CD4-positive, alpha-beta T cell treated with Interferon alpha-2 for 1 hour (primary cell): ENCODE results near the gene EYA4.

Experiments
- DNase-seq, 2 donors: peaks; one replicate each; pipeline ENCODE4 v3.0.0-alpha.2; 2020 to 2022

Gene EYA4

DNA sequence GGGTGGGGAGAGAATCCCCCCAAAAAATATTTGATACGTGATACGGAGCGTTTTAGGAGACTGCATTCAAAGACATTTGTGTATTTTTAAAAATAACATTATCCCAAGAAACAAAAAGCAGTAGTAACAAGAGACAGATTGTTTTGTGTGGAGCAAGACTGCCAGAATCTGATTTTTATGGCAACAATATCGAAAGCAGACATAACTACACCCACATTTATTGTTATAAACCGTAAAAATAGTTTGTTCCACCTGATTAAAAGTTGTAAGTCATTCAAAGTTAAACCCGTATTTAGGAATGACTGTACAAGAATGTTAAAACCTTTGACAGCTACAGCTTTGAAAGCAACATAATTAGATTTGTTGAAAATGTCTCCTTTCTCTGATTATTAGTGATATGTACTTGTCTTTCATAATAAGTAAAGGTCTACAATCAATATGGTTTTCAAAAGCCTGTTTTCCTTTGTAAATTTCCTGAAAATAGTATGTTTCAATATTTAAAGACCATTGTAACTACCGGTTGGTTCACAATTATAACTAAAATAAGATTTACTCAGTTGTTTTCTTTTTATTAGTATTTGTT is 2.7 kb downstream of the EYA4 start:
- DNase-seq, result no peak

DNA sequence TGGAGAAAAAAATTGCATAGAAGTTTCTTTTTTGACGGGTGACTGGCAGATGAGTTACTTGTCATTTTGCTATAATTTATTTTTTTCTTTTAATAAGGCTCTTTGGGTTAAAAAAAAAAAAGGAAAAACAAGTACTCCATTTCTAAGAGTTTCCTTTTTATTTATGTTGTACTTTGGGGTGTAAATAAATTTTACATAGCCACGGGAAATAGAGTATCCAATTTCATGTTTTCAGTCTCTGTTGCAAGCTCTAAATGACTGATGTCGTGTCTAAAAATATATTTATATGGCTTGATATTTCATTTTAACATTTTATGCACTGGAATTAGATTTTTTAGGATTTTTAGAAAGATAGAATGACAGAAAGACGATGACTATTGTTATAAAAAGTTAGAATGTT is 3.4 kb downstream of the EYA4 start:
- DNase-seq, result no peak

DNA sequence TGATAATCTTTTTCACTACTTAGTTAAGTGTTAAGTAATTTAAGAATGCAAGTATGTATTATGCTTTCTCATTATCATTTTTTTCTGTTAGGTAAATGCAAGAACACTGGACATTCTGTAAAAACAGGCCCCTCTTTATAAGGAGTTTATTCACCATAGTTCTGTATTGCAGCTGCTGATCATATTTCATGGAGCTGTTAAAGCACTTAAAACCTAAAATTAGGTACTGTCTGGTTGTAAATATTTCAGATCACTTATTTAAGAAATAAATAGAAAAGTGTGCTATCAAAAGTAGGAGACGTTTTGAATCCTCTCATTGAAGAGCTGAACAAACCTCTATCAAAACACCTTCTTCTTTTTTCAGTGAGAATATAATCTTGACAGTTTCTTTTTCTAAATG is 3.9 kb downstream of the EYA4 start:
- no peak for DNase-seq

DNA sequence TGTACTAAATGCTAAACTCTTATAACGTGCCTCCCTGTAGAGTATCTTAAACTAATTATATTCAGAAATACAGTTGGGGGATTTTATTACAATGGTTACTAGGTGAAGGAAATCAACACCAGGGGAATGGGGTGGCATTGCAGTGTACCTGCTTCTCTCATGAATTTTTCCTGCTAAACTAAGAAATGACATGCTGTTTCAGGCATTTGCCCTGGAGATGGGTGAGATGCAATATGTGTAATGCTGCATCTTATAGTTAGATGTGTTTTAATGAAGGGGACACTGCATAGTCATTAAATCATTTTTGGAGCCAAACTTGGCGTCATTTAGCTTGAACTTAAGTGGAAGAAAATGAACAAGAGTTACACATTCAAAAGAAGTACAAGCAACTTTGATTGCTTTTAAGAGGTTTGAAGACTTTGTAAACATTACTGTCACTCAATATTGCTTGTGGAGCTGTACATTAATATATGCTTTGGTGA is 4.3 kb downstream of the EYA4 start:
- DNase-seq, result no peak

DNA sequence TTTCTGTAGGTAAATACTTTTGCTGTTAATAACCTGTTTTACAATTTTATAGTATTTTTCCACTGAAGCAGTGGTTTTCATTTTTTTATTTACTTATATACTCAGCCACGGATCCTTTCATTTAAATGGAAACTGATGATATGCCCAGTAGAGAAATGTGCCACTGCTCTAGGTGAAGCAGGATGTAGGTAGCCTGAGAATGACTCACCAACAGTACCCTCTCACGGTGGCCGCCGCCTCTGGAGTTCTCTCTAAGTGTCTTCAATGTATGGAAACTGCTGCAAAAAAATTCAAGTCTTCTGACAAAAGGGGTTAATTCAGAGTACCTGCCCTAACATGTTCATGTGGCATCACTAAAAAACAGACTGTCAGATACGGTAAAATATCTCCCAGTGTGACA is 6.4 kb downstream of the EYA4 start:
- DNase-seq, result no peak

DNA sequence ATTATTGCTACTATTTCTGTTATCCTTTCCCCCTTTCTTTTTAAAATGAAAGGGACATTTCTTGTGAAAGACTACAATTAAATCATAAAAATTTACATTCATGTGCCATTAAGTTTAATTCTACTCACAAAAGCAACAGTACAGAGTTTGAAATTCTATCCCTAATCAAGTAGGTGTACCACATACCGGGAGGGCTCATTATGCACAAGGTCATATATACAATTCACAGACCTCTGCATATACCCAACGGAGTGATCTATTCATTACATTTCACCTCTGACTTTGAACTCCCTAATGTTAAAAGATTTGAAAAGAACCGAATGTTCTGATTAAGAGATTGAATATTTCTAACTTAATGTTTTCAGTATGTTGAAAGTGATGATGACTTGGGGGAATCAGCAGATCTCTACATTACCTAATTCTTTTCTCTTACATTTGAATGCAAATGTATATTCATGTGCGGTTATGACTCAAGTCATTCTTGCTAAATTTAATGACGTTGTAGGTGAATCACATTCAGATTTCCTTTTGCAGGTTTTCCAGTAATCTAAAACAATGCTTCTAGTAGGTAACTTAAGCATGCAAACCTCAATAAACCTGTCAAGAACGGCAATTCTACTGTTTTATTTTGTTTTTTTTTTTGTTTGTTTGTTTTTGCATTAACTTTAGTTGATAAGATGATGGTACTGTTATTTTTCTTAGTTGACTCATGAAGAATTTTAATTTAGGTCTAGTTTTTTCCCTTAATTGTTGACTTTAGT is 7.3 kb downstream of the EYA4 start:
- DNase-seq, result no peak

DNA sequence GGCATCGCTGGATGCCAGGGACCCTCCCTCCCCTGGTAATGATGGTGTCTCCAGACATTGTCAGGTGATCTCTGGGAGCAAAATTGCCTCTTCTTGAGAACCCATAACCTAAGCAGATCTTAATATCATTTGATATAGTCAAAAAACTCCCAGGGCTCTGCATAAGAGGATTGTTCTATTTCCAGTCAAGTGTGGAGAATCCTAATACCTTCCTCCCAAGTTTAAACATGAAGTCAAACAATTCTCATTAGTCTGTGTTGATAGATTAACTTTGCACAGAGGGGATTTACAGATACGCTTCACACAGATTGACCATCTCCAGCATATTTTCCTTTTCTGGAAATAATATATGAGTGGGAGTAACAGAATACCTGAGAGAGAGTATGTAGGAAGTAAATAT is 10.5 kb downstream of the EYA4 start:
- DNase-seq, result no peak

DNA sequence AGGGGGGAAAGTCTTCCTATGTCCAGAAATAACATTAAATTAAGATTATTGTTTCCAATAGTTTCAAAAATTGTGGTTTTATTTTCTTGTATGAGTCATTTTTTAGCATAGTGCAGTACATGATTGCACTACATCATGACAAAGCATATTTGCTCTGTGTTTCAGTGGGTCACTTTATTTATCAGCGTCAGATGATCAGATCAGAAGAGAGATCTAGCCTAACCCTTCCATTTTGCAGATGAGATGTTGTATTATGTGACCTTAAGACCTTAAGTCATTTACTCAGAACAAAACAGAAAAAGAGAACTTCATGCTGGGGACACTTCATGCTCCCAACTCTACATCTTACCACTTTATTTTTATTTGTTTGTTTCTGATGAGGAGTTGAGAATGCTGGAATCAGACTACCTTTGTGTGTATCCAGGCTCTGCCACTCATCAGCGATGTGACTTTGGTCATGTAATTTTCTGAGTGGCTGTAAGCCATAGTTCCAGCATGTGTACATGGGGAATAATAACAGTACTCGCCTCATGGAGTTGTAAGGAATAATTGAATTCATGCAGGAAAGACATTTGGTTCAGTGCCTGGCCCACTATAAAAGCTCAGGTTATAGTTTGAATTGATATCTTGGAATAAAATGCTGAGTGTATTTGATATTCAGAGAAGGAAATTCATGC is 13.5 kb downstream of the EYA4 start:
- no peak for DNase-seq

DNA sequence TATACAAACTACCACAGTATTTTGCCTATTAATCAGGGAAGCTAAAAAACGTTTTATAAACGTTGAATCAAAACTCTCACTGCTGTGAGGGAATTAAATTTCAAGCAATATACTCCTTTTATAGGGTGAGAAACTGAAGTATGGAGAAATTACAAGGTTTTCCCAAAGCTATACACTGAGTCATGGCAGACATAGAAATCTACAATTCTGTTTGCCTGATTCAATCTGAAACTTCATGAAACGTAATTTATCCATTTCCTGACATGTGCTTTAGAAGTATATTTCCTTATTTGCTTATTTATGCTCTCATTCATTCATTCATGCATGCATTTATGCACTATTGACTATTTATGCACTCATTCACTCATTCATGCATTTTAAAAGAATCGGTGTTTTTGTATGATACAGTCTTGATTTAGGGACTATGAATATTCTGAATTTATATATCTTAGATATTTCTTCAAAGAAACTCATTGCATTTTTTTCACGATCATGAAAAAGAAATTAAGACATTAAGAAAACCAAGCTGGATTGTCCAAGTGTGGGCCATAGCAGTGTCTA is 16.5 kb downstream of the EYA4 start:
- no peak for DNase-seq

DNA sequence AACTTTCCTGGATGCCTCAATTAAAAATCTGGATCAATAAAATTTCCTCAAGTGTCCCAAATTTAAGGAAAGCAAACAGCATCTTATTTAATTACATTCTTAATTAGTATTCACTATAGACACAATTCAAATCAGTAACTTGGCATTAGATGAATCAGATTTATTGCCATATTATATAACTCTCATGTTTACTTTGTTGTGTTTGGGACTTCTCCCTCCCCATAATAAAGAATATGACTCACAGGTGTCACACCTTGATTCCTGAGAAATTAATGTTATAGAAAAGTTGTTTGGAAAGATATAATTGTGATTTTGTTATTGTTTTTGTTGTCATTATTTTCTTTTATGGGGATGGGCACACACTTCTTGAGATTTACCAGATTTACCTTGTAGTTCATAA is 18.4 kb downstream of the EYA4 start:
- DNase-seq, result no peak

DNA sequence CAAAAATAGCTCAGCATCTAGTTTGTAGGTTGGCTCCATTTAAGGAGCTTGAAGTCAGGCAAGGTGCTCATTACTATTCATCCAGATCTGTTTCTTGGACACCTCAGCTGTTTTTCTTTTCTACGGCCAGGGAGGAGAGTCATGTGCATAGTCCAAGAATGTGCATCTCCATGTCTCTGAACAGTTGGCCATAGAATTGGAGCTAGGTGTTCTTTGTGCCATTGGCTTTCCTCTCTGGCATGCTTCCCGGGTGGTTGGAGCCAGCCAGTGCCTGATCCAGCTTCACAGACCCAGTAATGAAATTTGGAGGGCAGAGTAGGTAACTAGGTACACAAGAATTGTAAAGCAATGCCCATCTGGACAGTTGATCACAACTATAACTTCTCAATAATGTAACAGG is 21.6 kb downstream of the EYA4 start:
- DNase-seq, result no peak

DNA sequence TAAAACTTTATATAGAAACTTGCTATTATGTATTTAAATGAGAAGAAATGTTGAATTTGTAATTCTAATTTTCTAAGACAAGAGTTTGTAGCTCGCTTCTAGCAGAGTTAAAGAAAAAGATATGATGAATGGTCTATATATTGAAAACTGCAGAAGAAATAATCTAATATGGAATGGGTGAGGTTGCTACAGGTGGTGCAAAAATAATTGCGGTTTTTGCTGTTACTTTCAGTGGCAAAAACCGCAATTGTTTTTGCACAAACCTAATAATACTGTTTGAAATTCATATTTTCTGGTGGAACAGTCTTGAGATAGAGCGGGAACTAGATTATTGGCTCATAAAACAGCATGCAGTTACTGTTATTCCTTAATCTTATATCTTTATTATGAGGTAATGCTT is 23.9 kb downstream of the EYA4 start:
- no peak for DNase-seq

DNA sequence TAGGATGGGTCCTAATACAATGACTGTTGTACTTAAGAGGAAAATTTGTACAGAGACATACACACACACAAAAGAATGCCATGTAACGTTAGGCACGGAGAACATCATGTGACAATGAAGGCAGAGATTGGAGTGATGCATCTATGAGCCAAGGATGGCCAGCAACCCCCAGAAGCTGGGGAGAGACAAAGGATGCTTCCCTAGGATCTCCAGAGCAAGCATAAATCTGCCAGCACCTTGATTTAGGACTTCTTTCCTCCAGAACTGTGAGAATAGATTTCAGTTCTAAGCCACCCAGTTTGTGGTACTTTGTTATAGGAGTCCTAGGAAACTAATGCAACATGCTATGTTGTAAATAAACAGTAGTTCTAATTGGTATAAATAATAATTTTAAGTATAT is 25.0 kb downstream of the EYA4 start:
- no peak for DNase-seq

DNA sequence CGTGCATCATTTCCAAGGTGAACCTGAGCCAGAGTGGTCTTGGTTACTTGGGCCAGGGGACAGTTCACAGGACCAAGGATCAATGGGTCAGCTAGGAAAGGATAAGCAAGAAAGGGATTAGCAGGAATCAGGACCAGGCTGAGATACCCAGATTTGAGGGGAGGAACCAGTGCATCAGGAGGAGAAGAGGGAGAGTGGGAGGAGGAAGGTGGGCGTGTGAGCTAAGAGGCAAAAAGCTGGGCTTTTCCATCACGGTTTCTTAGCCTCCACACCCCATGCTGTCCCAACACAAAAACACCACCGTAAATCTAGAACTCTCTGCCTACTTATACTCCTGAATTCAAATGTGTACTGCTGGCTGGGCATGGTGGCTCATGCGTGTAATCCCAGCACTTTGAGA is 27.5 kb downstream of the EYA4 start:
- no peak for DNase-seq

DNA sequence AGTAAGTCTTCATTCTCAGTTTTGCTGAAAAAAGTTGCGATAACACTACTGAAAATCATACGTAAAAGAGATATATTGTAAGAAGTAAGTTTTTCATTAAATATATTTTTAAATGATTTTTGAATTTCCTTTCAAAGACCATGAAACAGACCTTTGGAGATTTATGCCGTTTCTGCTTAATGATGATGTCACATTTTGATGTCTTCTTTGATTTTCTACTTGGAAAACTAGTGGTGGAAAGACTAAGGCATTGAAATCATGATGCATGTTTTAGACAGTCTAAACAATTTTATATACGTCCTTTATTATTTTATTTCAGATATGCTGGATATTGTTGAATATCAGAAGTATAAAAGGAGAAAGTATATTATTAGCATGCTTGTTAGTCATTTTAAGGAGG is 33.7 kb downstream of the EYA4 start:
- DNase-seq, result no peak

DNA sequence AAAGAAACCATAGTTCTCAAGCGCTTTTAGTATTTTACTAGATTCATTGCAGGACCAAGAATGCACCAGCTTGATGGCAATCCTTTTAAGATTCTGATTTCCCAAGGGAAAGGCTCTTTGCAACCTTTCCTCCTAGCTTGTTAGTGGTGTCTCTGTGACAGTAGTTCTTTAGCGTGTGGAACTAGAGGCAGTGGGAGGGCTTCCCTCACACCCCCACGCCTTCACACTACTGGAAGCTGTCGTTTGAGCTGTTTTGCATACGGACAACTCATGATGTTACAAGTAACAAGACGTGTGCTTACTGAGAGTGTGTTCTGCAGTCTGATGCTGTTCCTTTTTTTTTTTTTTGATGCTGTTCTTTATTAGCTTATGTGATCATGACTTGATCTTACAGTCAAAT is 34.1 kb downstream of the EYA4 start:
- DNase-seq, result no peak

DNA sequence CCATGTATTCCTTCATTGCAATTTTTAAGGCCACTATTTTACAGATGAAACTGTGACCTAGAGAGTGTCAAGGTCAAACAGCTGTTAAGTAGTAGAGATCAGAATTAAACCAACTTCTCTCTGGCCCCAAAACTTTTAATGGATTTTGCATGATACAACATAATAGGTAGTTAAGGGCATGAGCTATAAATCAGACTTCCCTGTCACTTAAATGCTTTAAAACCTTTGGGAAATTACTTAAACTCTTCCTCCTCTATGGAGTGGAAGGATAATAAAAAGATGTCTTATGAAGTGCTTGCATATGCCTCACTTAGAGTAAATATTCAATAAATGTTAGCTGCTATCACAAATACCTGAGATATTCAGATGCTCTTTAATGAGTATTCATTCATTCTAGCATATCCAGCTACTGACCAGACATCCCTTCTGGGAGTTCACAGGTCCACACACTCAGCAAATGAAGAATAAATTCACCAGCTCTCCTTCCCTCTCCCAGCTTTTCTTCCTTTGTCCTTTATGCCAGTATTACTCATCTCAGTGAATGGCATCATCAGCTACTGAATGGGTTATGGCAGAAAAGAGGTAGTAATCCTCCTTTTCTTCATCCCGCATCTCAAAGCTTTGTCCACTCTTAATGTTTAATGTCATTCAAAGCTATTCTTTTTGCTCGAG is 36.2 kb downstream of the EYA4 start:
- DNase-seq, result no peak

DNA sequence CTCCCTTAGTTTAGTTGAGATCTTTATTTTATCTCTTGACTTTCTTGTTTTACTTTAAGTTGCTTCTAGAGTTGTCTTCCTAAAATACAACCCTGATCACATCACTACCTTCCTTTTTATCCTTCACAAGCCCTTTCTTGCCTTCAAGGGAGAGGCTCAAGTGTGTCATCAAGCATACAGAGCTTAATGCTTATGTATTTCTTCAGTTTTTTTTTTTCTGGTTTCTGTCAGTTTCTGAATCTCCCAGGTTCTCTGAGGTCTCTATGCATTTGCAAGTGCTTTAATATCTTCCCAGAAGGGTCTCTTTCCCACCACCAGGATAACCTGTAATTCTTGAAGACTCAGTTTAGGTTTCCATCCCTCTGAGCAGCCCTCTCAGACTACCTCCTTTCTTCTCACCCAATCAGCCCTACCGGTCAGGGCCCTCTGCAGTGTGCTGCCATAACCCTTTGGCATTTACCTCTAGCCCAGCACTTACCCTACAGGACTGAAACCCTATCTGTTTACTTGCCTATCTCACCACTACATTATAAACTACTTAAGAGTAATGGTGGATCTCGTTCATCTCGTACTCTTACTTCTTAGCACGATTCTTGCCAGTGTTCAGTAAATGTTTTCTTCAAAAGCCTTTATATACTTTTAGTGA is 36.9 kb downstream of the EYA4 start:
- no peak for DNase-seq

DNA sequence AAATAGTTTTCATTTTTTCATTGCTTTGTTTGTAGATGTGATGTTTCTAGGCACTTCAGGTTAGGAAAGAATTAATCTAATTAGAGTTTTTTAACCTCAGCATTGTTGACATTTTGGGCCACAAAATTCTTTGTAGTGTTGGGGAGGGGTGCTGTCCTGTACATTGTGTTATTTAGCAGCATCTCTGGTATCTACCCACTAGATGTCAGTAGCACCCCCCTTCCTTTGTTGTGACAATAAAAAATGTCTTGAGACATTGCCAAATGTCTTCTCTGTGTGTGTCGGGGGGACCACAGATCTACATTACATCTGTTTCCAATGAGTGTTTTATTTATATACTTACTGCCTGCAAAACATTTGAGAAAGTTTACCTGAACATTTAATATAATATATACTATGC is 45.6 kb downstream of the EYA4 start:
- DNase-seq, result no peak

DNA sequence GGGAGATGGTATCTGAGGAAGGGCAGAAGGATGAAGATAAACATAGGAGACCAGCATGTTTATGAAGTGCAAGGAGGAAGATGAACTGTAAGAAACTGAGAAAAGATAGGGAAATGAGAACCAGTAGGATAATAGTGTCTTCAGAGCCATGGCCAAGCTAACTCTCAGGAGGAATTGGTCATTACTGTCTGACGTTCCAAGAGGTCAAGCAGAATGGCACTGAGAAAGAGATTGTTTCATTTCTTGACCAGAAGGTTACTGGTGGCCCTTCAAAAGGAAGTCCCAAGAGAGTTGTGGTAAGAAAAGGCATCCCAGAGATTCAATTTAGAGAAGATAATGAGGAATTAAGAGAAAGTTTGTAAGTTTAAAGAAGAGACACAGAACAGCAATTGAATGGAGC is 47.5 kb downstream of the EYA4 start:
- DNase-seq, result no peak

DNA sequence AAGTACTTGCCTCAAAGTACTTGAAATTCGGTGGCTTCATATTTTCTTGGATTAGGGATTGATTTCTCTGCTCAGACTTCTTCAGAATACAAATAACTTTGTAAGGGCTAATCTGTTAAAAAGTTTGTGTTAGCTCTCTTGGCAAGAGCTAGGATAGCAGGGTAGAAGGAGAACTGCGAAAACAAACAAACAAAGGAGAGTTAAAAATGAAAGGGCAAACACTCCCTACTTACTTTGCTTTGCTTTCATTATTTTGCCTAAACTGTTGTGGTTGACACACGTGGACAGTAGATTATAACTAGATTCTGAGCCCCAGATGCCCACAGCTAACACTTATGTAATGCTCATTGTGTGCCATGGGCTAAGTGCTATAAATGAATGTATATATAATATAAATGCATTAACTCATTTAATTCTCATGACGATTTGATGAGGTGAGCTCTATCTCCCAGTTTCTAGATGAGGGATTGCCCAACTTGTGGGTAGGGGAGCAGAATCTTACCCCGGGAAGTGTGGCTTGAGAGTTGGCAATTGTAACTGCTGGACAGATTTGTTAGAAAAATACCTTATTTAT is 48.7 kb downstream of the EYA4 start:
- DNase-seq, result no peak

DNA sequence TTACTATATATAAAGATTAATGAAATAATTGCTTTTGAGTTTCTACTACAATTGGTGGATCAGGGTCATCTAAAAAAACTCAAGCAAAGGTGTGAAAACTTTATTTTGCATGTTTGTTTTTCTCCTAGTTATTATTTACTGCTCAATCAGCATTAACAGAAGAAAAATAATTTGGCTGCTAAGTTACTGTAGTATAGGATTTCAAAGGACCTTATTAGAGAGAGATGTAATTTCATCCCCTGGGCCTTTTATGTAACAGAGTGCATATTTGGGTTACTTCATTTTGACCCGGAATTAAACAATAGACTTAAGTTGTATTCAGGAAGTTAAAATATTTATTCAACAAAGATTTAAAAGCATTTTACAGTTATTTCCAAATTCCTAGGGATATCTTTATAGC is 49.8 kb downstream of the EYA4 start:
- DNase-seq, result no peak

DNA sequence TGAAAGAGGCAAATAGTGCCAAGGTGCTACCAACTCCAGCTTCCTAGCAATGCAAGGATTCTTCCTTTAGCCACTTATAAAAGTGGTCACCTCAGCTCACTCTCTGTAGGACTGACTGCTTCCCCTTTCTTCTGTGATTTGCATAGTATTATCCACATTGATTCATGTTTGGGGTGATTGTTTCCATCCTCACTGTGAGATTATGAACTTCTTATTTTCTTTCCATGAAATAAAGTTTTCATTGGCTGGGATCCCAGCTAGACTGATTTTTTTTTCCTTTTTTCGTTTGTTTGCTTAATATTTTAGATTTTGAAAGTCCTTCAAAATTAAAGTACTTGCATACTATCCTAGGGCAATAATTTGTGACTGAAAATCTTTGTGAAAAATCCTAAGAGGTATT is 50.5 kb downstream of the EYA4 start:
- DNase-seq, result no peak
